Measurements from ENCODE around the gene KANSL1L.

KANSL1L gene

DNA sequence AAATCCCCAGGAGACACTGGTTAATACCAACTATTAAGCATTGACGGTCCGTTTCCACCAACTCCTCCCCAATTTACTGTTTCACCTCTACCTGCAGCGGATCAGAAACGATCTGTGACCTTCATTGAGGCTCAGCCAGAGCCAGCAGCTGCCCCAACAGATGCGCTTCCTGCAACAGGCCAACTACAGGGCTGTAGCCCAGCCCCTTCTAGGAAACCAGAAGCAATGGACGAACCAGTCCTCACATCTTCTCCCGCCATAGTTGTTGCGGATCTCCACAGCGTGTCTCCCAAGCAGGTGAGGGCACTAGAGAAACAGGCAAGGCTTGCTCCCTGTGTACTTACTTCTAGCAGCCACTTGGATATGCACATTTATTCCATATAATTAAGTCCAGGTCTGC, 177.2 kb downstream of the KANSL1L start:
- no peak overlapping the region for H2AFZ ChIP-seq (ENCODE audit: low read depth, low read length, severe bottlenecking)
- H3F3A ChIP-seq (ENCODE audit: insufficient read depth), result no peaks in the 10 kb centered on the region
- H3K27me3 ChIP-seq (ENCODE audit: low read length), result no peaks in the 10 kb centered on the region
- no peak overlapping the region for H3K4me3 ChIP-seq (ENCODE audit: insufficient read depth, low read length, poor library complexity, severe bottlenecking)
- TF ChIP-seq EZH2phosphoT487 (conservative IDR thresholded peaks at IDR 0.05; ENCODE audit: low read length), result no peak
- no peak for TF ChIP-seq CTCF (IDR thresholded peaks at IDR 0.05; ENCODE audit: insufficient read depth, low read length, poor library complexity, severe bottlenecking)
- no peaks in the 10 kb centered on the region for H3K9me2 ChIP-seq (replicated peaks; ENCODE audit: insufficient read depth, low read length)
- no peak overlapping the region for H3K27ac ChIP-seq (ENCODE audit: low read depth, low read length)
- no peaks in the 10 kb centered on the region for H3K36me3 ChIP-seq (ENCODE audit: low read length)
- no peaks in the 10 kb centered on the region for H3K79me2 ChIP-seq (ENCODE audit: insufficient read depth, low read length)
- no peaks in the 10 kb centered on the region for H4K20me1 ChIP-seq (ENCODE audit: low read depth, low read length)
- H3K9me3 ChIP-seq (ENCODE audit: insufficient read depth, low read length), result no peaks in the 10 kb centered on the region
- H3K4me2 ChIP-seq (ENCODE audit: low read depth, low read length, poor library complexity, severe bottlenecking), result no peak overlapping the region
- H3K9ac ChIP-seq (ENCODE audit: low read length), result no peak overlapping the region

DNA sequence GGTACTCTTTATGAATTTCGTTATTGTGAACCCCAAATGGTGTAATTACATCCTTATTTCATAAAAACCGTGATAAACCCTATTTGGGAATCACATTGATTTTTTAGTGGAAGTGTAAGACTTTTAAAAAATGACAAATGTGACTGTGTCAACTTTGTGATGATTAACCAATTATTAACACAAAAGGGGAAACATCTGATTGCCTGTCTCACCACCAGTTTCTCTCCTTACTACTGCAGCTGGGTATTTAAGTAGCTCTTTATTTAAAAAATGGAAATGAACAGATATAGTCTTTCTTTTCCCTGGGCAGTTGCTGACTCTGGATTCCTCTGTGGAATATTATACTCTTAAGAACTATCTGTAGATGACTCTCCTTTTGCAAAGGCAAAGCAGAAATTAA, 180.4 kb downstream of the KANSL1L start:
- Histone ChIP-seq H3K4me3 (ENCODE audit: insufficient read depth, low read length, poor library complexity, severe bottlenecking) (no peak overlapping the region), H2AFZ (ENCODE audit: low read depth, low read length, severe bottlenecking) (no peak overlapping the region), H3K4me2 (ENCODE audit: low read depth, low read length, poor library complexity, severe bottlenecking) (no peak overlapping the region), H3K27ac (ENCODE audit: low read depth, low read length) (no peak overlapping the region), H3K79me2 (ENCODE audit: insufficient read depth, low read length) (no peaks in the 10 kb centered on the region), H3K9me2 (replicated peaks; ENCODE audit: insufficient read depth, low read length) (no peaks in the 10 kb centered on the region), H3K9me3 (ENCODE audit: insufficient read depth, low read length) (no peaks in the 10 kb centered on the region), H3F3A (ENCODE audit: insufficient read depth) (no peaks in the 10 kb centered on the region), H3K36me3 (ENCODE audit: low read length) (no peaks in the 10 kb centered on the region), H3K9ac (ENCODE audit: low read length) (no peak overlapping the region), H4K20me1 (ENCODE audit: low read depth, low read length) (no peaks in the 10 kb centered on the region), H3K27me3 (ENCODE audit: low read length) (no peaks in the 10 kb centered on the region)
- TF ChIP-seq CTCF (IDR thresholded peaks at IDR 0.05; ENCODE audit: insufficient read depth, low read length, poor library complexity, severe bottlenecking) (no peak), EZH2phosphoT487 (conservative IDR thresholded peaks at IDR 0.05; ENCODE audit: low read length) (no peak)

DNA sequence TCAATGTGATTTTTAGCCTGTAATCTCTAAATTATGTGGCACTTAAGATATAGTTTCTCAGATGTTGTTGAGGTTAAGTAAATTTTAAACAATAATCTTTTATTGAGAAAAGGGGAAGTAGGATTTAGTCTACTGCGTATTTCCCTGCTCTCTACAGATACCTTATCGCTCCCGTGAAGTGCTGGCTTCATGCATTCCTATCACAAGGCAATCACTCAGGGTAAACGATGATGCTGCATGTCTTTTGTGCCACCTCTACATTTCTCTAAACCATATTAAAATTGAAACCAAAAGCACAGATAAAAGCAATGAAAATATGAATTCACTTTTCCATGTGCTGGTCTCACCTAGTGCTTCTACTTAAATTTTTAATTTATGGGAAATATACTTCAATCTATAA, 183.2 kb downstream of the KANSL1L start:
- no peaks in the 10 kb centered on the region for H3K36me3 ChIP-seq (ENCODE audit: low read length)
- H2AFZ ChIP-seq (ENCODE audit: low read depth, low read length, severe bottlenecking), result no peak overlapping the region
- no peak overlapping the region for H3K27ac ChIP-seq (ENCODE audit: low read depth, low read length)
- no peak overlapping the region for H3K9ac ChIP-seq (ENCODE audit: low read length)
- no peaks in the 10 kb centered on the region for H4K20me1 ChIP-seq (ENCODE audit: low read depth, low read length)
- H3K9me3 ChIP-seq (ENCODE audit: insufficient read depth, low read length), result no peaks in the 10 kb centered on the region
- H3K79me2 ChIP-seq (ENCODE audit: insufficient read depth, low read length), result no peaks in the 10 kb centered on the region
- no peaks in the 10 kb centered on the region for H3F3A ChIP-seq (ENCODE audit: insufficient read depth)
- no peaks in the 10 kb centered on the region for H3K27me3 ChIP-seq (ENCODE audit: low read length)
- no peak for TF ChIP-seq CTCF (IDR thresholded peaks at IDR 0.05; ENCODE audit: insufficient read depth, low read length, poor library complexity, severe bottlenecking)
- TF ChIP-seq EZH2phosphoT487 (conservative IDR thresholded peaks at IDR 0.05; ENCODE audit: low read length), result no peak
- no peak overlapping the region for H3K4me3 ChIP-seq (ENCODE audit: insufficient read depth, low read length, poor library complexity, severe bottlenecking)
- H3K4me2 ChIP-seq (ENCODE audit: low read depth, low read length, poor library complexity, severe bottlenecking), result no peak overlapping the region
- H3K9me2 ChIP-seq (replicated peaks; ENCODE audit: insufficient read depth, low read length), result no peaks in the 10 kb centered on the region

GRCh38 chr2:209986415-209986814, 184.8 kb downstream of the KANSL1L start:
- Histone ChIP-seq H3K27me3 (ENCODE audit: low read length) (no peaks in the 10 kb centered on the region), H3K4me3 (ENCODE audit: insufficient read depth, low read length, poor library complexity, severe bottlenecking) (no peak overlapping the region), H3K9me2 (replicated peaks; ENCODE audit: insufficient read depth, low read length) (no peaks in the 10 kb centered on the region), H3K36me3 (ENCODE audit: low read length) (no peaks in the 10 kb centered on the region), H3F3A (ENCODE audit: insufficient read depth) (no peaks in the 10 kb centered on the region), H2AFZ (ENCODE audit: low read depth, low read length, severe bottlenecking) (no peak overlapping the region), H3K9me3 (ENCODE audit: insufficient read depth, low read length) (no peaks in the 10 kb centered on the region), H4K20me1 (ENCODE audit: low read depth, low read length) (no peaks in the 10 kb centered on the region), H3K27ac (ENCODE audit: low read depth, low read length) (no peak overlapping the region), H3K9ac (ENCODE audit: low read length) (no peak overlapping the region), H3K4me2 (ENCODE audit: low read depth, low read length, poor library complexity, severe bottlenecking) (no peak overlapping the region), H3K79me2 (ENCODE audit: insufficient read depth, low read length) (no peaks in the 10 kb centered on the region)
- TF ChIP-seq CTCF (IDR thresholded peaks at IDR 0.05; ENCODE audit: insufficient read depth, low read length, poor library complexity, severe bottlenecking) (no peak), EZH2phosphoT487 (conservative IDR thresholded peaks at IDR 0.05; ENCODE audit: low read length) (no peak)
